Measurements from ENCODE around the gene MTCL1.
"Not testable (repeated sequence)": the region's sequence is repeated elsewhere in the genome, so short reads cannot be mapped to it uniquely, and the experiment has no call there.

The MTCL1 gene

DNA sequence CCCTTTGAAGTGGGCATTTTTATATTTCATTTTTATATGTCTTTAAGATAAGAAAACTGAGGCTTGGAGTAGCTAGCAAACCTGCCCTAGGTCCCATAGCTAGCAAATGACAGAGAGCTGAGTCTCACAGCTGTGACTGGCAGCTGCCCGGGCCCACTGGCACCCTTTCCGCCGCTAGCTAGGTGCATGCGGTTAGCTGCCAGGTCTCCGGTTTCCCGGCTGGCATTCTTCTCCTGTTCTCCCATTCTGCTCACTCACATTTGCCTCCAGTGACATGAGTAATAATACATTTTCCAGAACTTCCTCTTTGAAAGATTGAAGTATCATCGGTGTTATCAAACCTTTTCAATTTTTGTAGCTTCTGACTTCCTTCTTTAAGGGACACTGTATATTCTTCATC, 38.7 kb downstream of the MTCL1 start:
- no peak for DNase-seq (ENCODE audit: low read depth)

DNA sequence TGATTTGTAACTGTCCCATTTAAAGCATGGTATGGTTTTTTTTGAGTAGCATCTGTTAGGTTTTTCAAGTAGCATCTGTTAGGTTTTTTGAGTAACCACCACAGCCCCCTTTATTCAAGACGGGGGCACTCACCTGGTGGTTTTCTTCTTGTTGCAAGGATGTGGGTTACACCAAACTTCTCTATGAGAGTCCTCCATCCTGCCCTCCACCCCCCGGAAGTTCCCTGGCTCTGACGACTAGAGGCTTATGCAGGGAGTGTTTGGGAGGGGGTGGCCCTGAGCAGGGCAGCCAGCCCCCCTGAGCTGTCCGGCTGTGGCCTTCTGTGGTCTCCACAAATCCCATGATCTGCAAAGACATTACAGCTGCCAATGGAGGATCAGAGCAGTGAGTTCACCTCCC, 39.3 kb downstream of the MTCL1 start:
- no peak for DNase-seq (ENCODE audit: low read depth)

GRCh38 chr18:8745355-8746014, 40.1 kb downstream of the MTCL1 start:
- no peak for DNase-seq (ENCODE audit: low read depth)

DNA sequence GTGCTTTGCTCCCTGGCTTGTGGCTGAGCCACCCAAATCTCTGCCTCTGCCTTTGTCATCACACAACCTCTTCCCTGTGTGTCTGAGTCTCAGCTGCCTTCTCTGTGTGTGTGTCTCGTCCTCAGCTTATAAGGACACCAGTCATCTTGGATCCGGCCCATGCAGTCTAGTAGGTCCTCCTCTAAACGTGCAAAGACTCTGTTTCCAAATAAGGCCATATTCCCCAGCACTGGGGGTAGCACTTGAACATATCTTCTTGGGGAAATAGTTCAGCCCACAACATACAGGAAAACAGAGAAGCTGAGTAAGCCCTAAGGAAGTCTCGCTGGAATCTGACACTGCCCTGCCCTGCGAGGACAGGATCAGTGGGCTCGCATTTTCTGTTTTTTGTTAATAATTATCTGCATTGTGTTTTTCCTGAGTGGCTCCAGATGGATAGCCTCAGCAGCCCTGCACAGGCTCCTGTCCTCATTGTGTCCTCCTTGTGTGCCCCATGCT, 42.1 kb downstream of the MTCL1 start:
- DNase-seq (ENCODE audit: low read depth), result no peak

DNA sequence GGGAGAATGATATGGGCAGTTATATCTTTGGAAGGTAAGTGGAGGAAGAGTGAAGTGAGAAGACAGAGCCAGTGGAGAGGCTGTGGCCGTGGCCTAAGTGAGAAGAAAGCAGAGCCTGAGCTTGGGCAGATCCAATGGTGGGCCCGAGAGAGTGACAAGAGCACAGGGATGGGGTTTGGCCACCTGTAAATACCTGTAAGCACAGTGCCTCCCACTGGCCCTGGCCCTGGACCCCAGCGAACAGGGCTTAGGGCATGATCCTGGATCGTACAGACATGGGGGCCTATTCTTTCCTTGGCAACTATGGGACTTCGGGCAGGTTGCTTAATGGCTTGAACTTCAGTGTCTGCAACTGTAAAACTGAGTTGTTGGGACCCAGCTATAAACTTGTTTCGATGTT, 44.1 kb downstream of the MTCL1 start:
- DNase-seq (ENCODE audit: low read depth), result no peak

GRCh38 chr18:8750954-8751415, 45.6 kb downstream of the MTCL1 start:
- no peak for DNase-seq (ENCODE audit: low read depth)

DNA sequence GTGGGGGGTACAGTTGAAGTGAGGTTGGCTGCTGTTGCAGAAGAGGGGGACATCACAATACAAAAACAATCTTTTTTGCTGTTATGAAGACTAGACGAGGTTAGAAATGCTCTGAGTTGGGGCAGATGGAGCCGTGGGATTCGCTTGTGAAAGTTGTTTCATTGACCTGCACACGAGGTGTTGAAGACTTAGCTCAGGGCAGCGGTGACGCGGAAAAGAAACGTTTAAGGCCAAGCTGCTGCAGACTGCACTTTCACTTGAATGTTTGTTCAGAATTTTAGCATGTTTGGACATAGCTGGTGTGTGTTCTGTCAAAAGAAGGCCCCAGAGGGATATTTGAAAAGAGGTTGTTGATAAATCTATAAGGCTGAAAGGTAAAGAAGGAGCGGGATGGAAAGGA, 46.3 kb downstream of the MTCL1 start:
- no peak for DNase-seq (ENCODE audit: low read depth)

DNA sequence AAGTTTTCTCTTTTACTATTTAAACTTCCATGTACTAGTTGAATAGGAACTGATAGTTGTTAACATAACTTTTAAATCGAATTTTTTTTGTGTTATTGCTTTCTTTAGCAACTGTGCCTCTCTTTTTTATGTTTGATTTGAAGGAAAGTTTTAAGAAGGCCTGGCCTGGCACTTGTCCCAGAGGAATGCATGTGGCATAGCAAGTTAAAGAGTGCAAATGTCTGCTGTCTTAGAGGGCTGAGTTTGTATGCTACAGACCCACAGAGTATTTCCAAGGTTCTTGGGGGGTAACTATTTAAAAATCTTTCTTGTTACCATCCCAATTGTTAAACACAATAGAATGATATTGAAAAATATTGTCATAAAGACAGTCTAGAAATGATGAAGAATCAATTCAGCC, 47.0 kb downstream of the MTCL1 start:
- DNase-seq (ENCODE audit: low read depth), result no peak

GRCh38 chr18:8754995-8755960, 49.9 kb downstream of the MTCL1 start:
- no peak for DNase-seq (ENCODE audit: low read depth)

- DNase-seq (ENCODE audit: low read depth), result no peak
Measured at GRCh38 chr18:8756571-8756970, 51.2 kb downstream of the MTCL1 start.

DNA sequence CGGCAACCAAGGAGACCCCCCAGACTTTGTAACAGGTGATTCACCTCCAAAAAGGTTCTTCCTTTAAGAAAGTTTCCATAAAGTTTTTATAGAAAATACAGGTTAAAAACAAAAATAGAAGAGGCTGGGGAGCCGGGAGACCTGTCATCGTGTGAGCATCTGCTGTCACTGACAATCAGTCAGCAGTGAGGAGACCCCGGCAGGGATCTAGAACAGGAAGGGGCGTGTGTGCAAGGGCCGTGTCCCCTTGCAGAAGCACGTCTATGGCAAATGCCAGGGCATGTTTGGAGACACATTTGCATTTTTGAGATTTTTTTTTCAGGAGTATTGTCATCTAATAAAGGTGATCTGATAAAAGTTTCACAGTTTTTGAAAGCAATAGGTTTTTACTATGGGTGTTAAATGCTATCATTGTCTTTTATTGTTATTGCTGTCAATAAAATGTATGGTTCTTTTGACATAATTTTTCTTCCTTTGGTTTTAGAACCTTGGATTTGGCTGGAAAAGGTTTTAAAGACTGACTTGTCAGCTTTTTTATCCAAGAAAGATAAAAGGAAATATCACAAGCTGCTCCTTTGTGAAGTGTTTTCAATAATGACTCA, 52.1 kb downstream of the MTCL1 start:
- DNase-seq (ENCODE audit: low read depth), result no peak

- no peak for DNase-seq (ENCODE audit: low read depth)
Measured at GRCh38 chr18:8758466-8758865, 53.1 kb downstream of the MTCL1 start.

GRCh38 chr18:8760984-8761383, 55.6 kb downstream of the MTCL1 start:
- DNase-seq (ENCODE audit: low read depth), result no peak

- not testable (repeated sequence) for DNase-seq (ENCODE audit: low read depth)
Measured at GRCh38 chr18:8761535-8761934, 56.2 kb downstream of the MTCL1 start.

DNA sequence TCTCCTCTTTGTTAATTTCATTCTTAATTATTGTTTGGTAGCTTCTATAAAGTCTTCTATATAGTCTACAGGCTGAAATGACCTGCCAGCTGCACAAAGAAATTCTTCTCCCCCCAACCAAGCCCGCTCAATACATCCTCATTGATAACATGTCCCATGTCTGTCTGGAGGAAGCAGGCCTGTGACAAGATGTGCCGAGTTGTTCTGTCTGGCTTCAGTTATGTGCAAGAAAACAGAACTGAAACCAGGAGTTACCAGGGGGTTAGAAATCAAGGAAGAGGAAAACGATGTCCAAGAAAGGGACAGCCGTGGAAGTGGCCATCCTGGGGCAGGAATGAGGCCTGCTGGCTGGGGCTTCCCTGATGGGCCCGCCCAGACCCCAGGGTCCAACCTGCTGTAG, 57.6 kb downstream of the MTCL1 start:
- no peak for DNase-seq (ENCODE audit: low read depth)

DNA sequence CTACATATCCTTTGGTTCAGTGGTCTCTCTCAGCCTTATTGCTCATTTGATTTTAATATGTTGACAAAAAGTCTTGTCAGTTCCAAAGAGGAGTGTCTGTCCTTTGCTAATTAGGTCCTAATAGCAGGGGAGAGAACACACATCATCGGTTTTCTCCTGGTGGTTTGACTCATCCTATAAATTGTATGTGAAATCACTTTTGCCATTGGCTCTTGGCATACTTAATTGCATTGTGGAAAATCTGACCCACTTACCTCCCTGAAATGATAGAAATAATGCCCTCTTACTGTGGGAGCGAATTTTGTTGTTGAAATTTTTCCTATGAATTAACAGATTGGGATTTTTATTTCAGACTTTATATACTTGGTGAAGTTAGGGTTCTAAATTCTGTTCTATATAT, 58.3 kb downstream of the MTCL1 start:
- DNase-seq (ENCODE audit: low read depth), result no peak

- no peak for DNase-seq (ENCODE audit: low read depth)
Measured at GRCh38 chr18:8765783-8766463, 60.6 kb downstream of the MTCL1 start.

DNA sequence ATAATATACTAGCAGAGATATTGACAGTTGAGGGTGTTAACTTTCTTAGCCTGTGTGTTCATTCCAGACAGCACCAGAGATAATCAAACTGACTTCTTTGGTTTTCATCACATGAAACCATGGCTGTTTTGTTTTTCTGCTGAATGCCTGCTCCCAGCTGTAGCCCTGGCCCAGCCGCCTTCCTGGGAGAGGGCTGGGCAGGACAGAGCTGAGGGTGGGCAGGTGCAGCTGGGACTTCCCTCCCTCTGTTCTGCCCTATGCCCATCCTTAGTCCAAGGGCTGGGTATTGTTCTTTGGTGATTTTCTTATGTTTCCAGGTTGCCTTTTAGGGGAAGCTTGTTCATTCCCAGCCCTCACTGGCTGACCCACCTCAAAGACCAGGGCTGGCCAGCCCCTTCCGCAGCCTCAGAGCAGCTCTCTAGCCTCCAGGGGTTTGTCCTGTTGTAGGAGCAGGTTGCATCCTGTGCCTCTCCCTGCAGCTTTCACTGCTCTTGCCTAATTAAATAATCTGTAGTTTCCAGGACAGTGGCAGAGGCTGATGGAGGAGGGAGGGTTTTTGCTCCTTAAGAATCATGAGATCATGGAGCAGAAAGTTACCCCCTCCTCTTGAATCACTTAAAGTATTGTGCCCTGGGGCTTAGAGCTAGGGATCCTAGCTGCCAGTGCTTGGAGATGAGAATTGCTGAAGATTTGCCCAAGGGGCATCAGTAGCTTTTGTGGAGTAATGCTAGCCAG, 61.4 kb downstream of the MTCL1 start:
- DNase-seq (ENCODE audit: low read depth), result no peak

DNA sequence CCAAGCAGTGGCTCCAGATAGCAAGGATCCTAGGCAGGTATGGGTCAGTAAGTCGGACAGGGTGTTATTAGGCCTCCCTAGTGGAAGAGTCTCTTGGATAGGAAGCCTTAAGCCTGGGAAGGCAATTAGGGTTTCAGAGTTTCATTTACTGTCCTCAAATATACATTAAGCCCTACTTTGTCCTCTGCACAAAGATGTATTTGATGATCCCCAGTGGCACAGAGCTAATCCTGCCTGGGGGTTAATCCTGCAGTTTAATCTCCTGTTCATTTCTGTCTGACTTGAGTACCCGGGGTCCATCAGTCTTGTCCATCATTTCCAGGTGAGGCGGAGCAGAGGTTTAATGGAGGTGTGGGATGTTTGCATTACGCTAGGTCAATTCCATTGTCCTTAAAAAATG, 62.0 kb downstream of the MTCL1 start:
- DNase-seq (ENCODE audit: low read depth), result no peak

DNA sequence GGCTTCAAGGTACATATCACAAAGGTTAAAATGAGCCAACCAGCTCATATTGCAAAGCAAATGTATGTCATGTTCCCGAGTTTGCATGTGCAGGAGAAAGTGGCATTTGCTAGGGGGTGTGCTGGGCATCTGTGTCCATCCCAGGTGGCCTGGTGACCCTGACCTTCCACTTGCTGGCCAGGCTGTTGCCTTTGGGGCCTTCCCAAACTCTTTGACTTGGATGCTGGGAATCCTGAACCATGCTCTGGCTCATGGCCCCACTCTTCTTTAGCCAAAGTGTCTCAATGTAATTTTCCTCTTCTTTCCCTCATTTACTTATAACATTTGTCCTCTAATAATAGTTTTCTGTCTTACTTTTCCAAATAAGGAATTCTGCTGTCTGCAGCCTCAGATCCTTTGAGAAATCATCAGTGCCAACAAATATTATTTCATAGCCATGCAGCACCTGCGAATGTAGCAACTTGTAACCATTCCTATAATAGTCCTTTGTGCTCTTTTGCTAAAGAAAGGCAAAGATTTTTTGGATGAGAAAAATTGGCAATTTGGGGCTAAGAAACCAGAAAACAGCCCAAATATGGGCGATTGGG, 64.2 kb downstream of the MTCL1 start:
- no peak for DNase-seq (ENCODE audit: low read depth)

GRCh38 chr18:8770657-8771056, 65.3 kb downstream of the MTCL1 start:
- no peak for DNase-seq (ENCODE audit: low read depth)

Measured in activated T-cell treated with anti-CD3 and anti-CD28 coated beads for 24 hours (primary cell).